Cardiac muscle cell (in vitro differentiated cells and primary cell): ENCODE measurements around the gene B9D1. TPM values are rescaled to one million over a fixed set of nuclear protein-coding genes. Genes with fewer than 3 reads are reported as not detected.
A peak's percentile ranks its signal among the peaks of the same experiment; 100 is the strongest.

Source experiments
- DNase-seq, 2 donors: peaks; one replicate each; pipeline versions ENCODE4 v3.0.0 to v3.0.0-alpha.2; 2010 to 2017; ENCODE audit warnings: low read depth in 1 of 2, low spot score in 1 of 2
- H3K27ac ChIP-seq: fragments of 200-600 bp; sonication (generic); 2 replicates; pipeline ENCODE4 v1.5.1; 2016
- H3K27me3 ChIP-seq: fragments of 200-600 bp; sonication (generic); 2 replicates; pipeline ENCODE4 v1.6.0; 2016; ENCODE audit warnings: control low read depth
- H3K36me3 ChIP-seq: fragments of 200-600 bp; sonication (generic); 2 replicates; pipeline ENCODE4 v1.5.1; 2016; ENCODE audit warnings: control low read depth
- H3K4me1 ChIP-seq: fragments of 200-600 bp; sonication (generic); 2 replicates; pipeline ENCODE4 v1.8.1; 2017; ENCODE audit warnings: low read depth, mild to moderate bottlenecking, mixed run types
- H3K4me3 ChIP-seq: fragments of 200-600 bp; sonication (generic); 2 replicates; pipeline ENCODE4 v1.5.1; 2016; ENCODE audit warnings: mild to moderate bottlenecking
- H3K9me3 ChIP-seq: fragments of 200-600 bp; sonication (generic); 2 replicates; pipeline ENCODE4 v1.5.1; 2017; ENCODE audit warnings: low read depth, mild to moderate bottlenecking, control low read depth
- polyA plus RNA-seq: library from polyadenylated mRNA; unstranded; fragments of >200 nt; fragmentation: Nextera tagmentation; extraction: Ambion mirVana; gene quantifications from 2 replicates; pipeline ENCODE4 v1.2.1, GENCODE V29; 2016
- total RNA-seq: library from RNA; depleted of rRNA; stranded (reverse); fragments of >200 nt; gene quantifications from 2 replicates; pipeline ENCODE4 v1.2.3, GENCODE V29; 2016
- TF ChIP-seq, protein P1 (sequence below): IDR thresholded peaks from 2 replicates; pipeline ENCODE4 v1.5.1; 2012; ENCODE audit warnings: low read depth, mild to moderate bottlenecking, low read length

The B9D1 gene
- total and polyA plus RNA-seq, 2 experiments from 2014 or later, result 54.5 to 65.7 TPM

DNA sequence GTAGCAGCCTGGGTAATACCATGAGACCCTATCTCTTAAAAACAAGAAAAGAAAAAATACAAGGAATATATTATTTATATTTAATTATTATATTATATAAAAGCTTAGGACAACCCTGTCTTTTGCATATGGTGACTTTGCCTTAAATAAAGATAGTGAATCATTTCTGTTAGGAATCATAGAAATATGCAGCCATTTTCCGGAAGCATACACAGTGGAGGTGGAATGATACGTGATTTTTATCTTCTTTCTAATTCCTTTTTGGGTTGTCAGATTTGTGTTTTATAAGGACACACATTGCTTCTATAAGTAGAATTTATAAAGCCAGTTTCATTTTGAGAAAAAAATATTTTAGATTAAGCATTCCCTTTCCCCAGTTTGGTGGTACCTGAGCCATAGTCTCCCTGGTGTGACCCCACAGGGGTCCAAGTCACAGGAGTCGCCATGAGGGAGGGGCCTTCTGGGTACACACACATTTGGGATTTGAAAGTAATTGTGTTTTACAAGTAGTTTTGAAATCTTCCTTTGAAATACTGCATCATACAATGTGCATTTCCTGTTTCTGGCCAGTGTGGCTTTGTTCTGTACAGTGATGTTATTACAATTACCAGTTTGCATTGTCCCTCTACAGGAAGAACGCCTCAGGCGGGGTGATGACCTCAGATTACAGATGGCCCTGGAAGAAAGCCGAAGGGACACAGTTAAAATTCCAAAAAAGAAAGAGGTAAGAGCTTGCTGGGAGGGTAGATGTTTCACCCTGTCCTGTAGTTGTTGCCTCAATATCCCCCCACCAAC, 50.9 kb downstream of the B9D1 start:
- TF ChIP-seq, protein P1, sequence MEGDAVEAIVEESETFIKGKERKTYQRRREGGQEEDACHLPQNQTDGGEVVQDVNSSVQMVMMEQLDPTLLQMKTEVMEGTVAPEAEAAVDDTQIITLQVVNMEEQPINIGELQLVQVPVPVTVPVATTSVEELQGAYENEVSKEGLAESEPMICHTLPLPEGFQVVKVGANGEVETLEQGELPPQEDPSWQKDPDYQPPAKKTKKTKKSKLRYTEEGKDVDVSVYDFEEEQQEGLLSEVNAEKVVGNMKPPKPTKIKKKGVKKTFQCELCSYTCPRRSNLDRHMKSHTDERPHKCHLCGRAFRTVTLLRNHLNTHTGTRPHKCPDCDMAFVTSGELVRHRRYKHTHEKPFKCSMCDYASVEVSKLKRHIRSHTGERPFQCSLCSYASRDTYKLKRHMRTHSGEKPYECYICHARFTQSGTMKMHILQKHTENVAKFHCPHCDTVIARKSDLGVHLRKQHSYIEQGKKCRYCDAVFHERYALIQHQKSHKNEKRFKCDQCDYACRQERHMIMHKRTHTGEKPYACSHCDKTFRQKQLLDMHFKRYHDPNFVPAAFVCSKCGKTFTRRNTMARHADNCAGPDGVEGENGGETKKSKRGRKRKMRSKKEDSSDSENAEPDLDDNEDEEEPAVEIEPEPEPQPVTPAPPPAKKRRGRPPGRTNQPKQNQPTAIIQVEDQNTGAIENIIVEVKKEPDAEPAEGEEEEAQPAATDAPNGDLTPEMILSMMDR, result no peak
- H3K27me3 ChIP-seq, result no peaks in the 10 kb centered on the region
- no peak overlapping the region for H3K4me3 ChIP-seq
- peaks cover 3% of the 10 kb centered on the region for H3K36me3 ChIP-seq
- H3K4me1 ChIP-seq, result peaks cover 5% of the 10 kb centered on the region
- H3K9me3 ChIP-seq, result no peaks in the 10 kb centered on the region
- DNase-seq, result peak in 1 of 2 donors; percentile 59
- H3K27ac ChIP-seq, result no peak overlapping the region

DNA sequence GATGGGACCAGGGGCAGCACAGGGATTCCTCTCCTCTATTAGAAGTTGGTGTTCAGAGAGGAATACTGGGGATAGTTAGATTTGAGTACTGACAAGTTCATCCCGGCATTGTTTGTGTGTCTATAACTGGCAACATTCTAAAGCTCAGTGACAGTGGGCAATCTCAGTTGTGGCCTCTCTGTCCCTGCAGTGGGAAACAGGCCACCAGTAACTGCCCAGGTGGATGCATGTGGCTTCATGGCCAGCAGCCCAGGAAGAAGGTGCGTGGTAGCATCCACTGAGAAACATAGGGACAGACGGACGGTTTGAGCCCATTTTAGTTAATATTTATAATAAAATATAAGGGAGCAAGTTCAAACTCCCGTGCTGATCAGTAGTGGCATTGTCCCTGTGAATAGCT, 51.5 kb downstream of the B9D1 start:
- TF ChIP-seq, protein P1, result no peak
- Histone ChIP-seq H3K36me3 (peaks cover 3% of the 10 kb centered on the region), H3K4me3 (no peak overlapping the region), H3K9me3 (no peaks in the 10 kb centered on the region), H3K27ac (no peak overlapping the region), H3K27me3 (no peaks in the 10 kb centered on the region), H3K4me1 (peaks cover 5% of the 10 kb centered on the region)
- DNase-seq, result no peak

DNA sequence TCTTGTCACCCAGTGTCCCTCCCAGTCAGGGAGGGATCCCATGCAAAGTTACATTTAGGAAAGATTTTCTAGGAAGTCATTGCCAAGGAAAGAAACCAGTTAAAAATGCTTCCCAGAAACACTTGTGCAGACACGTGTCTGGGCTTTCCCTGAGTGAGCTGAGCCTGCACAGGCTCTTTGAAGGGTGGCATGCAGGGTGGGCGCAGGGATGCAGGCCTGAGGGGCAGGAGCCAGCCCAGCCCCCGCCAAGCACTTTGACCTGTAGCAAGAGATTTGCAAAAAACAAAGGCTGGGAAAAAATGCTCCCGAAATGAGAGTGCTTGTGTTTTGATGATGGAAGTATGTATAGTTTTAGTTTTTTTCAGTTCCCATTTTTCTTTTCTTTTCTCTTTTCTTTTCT, 52.4 kb downstream of the B9D1 start:
- Histone ChIP-seq H3K27ac (no peak overlapping the region), H3K4me3 (no peak overlapping the region), H3K27me3 (no peaks in the 10 kb centered on the region), H3K4me1 (peaks cover 5% of the 10 kb centered on the region), H3K9me3 (no peaks in the 10 kb centered on the region), H3K36me3 (no peaks in the 10 kb centered on the region)
- TF ChIP-seq, protein P1, result no peak
- no peak for DNase-seq

DNA sequence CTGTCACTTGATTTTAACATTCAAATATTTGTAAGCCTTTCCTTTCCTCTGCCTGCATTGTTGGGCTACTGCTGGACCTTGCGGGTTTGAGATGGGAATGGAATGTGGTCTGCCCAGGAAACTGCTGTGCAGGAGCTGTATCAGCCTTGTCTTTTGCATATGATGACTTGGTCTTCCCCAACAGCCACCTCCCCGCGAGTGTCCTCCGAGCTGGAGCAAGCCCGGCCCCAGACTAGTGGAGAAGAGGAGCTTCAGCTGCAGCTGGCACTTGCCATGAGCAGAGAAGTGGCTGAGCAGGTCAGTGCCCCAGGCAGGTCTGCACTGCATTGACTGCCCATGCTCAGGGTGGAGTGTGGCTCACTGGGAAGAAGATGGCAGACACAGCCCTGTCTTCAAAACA, 52.8 kb downstream of the B9D1 start:
- no peak overlapping the region for H3K4me3 ChIP-seq
- no peaks in the 10 kb centered on the region for H3K27me3 ChIP-seq
- TF ChIP-seq, protein P1, result no peak
- DNase-seq, result no peak
- no peak overlapping the region for H3K27ac ChIP-seq
- H3K9me3 ChIP-seq, result no peaks in the 10 kb centered on the region
- peaks cover 5% of the 10 kb centered on the region for H3K4me1 ChIP-seq
- H3K36me3 ChIP-seq, result no peaks in the 10 kb centered on the region

DNA sequence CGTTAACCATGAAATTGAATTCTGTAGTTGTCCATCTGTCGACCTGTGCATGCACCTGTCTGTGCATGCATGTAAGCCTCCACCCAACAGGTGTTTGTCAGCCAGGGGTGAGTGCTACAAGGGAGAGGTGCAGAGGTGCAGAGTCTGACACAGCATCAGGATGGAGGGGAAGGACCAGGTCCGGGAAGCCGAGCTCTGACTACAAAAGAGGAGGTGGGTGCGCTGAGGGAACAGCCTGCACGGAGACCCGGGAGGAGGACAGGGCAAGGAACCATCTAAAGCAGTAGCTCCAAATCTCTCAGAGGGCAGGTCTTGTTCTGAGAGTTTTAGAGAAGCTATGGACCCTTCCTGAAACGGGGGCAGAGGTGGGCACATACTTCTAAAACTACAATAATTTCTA, 54.1 kb downstream of the B9D1 start:
- no peak for DNase-seq
- Histone ChIP-seq H3K9me3 (no peaks in the 10 kb centered on the region), H3K4me1 (peaks cover 5% of the 10 kb centered on the region), H3K27me3 (no peaks in the 10 kb centered on the region), H3K27ac (no peak overlapping the region), H3K4me3 (no peak overlapping the region), H3K36me3 (no peaks in the 10 kb centered on the region)
- TF ChIP-seq, protein P1, result no peak
